Activated CD8-positive, alpha-beta memory T cell treated with anti-CD3 and anti-CD28 coated beads, Interleukin-2, amount 10 ng/mL, durations not matched to agents 7 days and 5 days (primary cell): ENCODE measurements around the gene NGDN. TPM values are rescaled to one million over a fixed set of nuclear protein-coding genes. Genes with fewer than 3 reads are reported as not detected.

Source experiments
- ATAC-seq: fragments of 150-1000 bp; cut with Tn5 transposase; one replicate; pipeline ENCODE4 v1.10.0; 2021; ENCODE audit warnings: moderate library complexity
- CTCF ChIA-PET: fragments of 350-600 bp; sonication (Branson Sonifier 250); formaldehyde crosslinking; loops from one replicate; lab custom pipeline; 2021; ENCODE audit warnings: antibody characterized with exemption; lab: Charles Lee
- DNase-seq: peaks from one replicate; pipeline ENCODE4 v3.0.0-alpha.2; 2020
- H3K27ac Mint-ChIP-seq: one replicate; pipeline ENCODE4 v1.8.0; 2021; ENCODE audit warnings: mild to moderate bottlenecking, mixed read lengths
- H3K27me3 Mint-ChIP-seq: one replicate; pipeline ENCODE4 v1.8.0; 2021; ENCODE audit warnings: mixed read lengths
- H3K36me3 Mint-ChIP-seq: one replicate; pipeline ENCODE4 v1.8.0; 2021; ENCODE audit warnings: mild to moderate bottlenecking, mixed read lengths
- H3K4me1 Mint-ChIP-seq: one replicate; pipeline ENCODE4 v1.8.0; 2021; ENCODE audit warnings: mixed read lengths
- H3K4me3 Mint-ChIP-seq: one replicate; pipeline ENCODE4 v1.8.0; 2021; ENCODE audit warnings: mild to moderate bottlenecking, moderate library complexity, mixed read lengths
- H3K9me3 Mint-ChIP-seq: one replicate; pipeline ENCODE4 v1.8.0; 2022; ENCODE audit warnings: low read depth, mixed read lengths
- total RNA-seq, 2 experiments: library from RNA; stranded (reverse); gene quantifications; one replicate each; pipeline ENCODE4 v1.2.3, GENCODE V29; 2021

NGDN gene
- total RNA-seq, 2 experiments from 2014 or later = 42.7 to 53.0 TPM

DNA sequence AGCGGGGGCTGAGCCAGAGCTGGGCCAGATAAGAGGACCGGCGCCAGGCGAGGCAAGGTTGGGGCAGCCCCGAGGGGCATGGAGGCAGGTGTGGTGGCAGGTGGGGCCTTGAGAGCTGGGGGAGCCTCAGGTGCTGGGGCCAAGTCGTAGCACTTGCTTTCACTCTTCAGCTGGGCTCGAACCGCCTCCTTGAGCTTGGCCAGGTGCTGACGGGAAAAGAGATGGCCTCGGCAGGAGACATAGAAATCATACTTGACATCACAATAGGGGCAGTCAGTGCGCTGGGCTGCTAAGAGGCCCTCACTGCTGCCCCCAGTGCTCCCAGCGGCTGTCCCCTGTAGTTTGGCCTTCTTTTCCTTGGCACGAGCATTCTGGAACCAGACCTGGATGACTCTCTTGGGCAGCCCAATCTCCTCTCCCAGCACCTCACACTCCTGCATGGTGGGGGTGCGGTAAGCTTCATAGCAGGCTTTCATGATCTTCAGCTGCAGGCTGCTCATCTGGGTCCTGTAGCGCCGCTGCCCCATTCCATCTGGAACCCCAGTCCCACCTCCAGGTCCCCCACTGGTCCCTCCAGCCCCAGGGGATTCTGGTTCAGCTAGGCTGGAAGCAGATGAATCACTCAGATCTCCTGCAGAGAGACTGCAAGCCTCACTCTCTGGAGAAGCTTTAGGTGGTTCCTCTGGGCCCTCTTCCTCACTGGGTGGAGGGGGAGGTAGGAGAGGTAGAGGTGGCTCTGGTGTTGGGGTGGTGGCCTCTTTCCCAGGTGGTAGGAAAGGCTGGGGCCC, 53.9 kb downstream of the NGDN start:
- no peak for DNase-seq
- Mint-ChIP-seq H3K27ac (no peak overlapping the region), H3K4me3 (no peak overlapping the region), H3K36me3 (no peaks in the 10 kb centered on the region), H3K4me1 (no peaks in the 10 kb centered on the region), H3K9me3 (no peaks in the 10 kb centered on the region), H3K27me3 (no peaks in the 10 kb centered on the region)
- CTCF ChIA-PET = no interaction called here
- ATAC-seq = no peak

DNA sequence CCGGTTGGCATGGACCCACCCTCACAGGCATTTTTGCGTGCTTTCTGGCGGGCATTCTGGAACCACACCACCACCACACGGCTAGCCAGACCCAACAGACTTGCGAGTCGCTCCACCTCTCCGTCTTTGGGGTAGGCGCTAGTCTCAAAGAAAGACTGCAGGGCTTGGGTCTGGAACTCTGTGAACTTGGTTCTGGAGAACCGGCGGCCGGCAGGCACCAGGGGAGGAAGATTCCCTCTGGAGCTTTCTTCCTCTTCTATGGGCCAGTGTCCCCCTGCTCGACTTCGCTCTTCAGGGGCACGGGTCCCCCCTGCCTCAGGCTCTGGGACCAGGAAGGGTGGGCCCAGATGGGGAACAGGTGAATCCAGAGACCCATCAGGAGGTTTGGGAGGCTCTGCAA, 55.5 kb downstream of the NGDN start:
- CTCF ChIA-PET = interaction anchor here (0.8 kb wide), 1 partner anchor 46 kb away, joined by 3 read pairs; no protein-coding TSS in a partner anchor
- no peak for ATAC-seq
- Mint-ChIP-seq H3K27me3 (no peaks in the 10 kb centered on the region), H3K4me1 (no peaks in the 10 kb centered on the region), H3K27ac (no peak overlapping the region), H3K4me3 (no peak overlapping the region), H3K9me3 (no peaks in the 10 kb centered on the region), H3K36me3 (no peaks in the 10 kb centered on the region)
- no peak for DNase-seq

DNA sequence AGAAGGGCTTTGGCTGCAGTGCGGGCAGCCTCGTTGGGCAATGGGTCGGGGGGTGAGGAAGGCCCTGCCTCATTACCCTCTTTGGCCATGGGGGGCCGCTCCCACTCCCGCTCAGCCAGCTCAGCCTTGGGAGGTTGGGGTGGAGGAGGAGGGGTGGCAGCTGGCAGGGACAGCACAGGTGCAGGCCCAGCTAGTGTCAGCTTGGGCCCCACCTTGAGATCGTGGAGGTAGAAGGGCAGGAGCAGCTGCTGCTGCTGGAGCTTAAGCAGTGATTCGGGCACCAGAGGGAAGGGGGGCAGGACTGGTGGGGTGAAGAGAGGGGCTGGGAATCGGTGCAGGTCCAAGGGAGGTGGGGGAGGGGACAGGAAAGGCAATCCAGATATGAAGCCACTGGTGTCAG, 56.1 kb downstream of the NGDN start:
- Mint-ChIP-seq H3K4me1 (no peaks in the 10 kb centered on the region), H3K9me3 (no peaks in the 10 kb centered on the region), H3K4me3 (no peak overlapping the region), H3K27me3 (no peaks in the 10 kb centered on the region), H3K27ac (no peak overlapping the region), H3K36me3 (no peaks in the 10 kb centered on the region)
- no peak for ATAC-seq
- DNase-seq = no peak
- CTCF ChIA-PET = interaction anchor here (0.8 kb wide), 1 partner anchor 47 kb away, joined by 3 read pairs; no protein-coding TSS in a partner anchor

Other genes starting within 250 kb of the NGDN start
- gene RNF212B, start 231.8 kb upstream of the NGDN start, total RNA-seq = not detected
- 10 to 100 TPM; 11.4 to 12.4 TPM for gene HOMEZ, start 183.6 kb upstream of the NGDN start, total RNA-seq
- gene PPP1R3E, start 166.8 kb upstream of the NGDN start, total RNA-seq = 10 to 100 TPM; 22.0 to 27.4 TPM
- 1 to 10 TPM; 3.1 to 3.7 TPM for gene BCL2L2, start 162.9 kb upstream of the NGDN start, total RNA-seq
- gene PABPN1, start 148.2 kb upstream of the NGDN start, total RNA-seq = 100 to 1,000 TPM; 225 to 269 TPM
- gene SLC22A17, start 116.8 kb upstream of the NGDN start, total RNA-seq = 1 to 10 TPM; 1.7 to 2.8 TPM
- gene EFS, start 104.5 kb upstream of the NGDN start, total RNA-seq = not detected
- gene IL25, start 96.9 kb upstream of the NGDN start, total RNA-seq = not detected
- gene CMTM5, start 92.7 kb upstream of the NGDN start, total RNA-seq = not detected
- gene MYH6, start 61.4 kb upstream of the NGDN start, total RNA-seq = 1 to 10 TPM in 1 of 2 experiments, under 1 TPM in 1; 0.23 to 1.0 TPM
- under 1 TPM; 0.09 to 0.16 TPM for gene MYH7, start 34.0 kb upstream of the NGDN start, total RNA-seq
- 1 to 10 TPM; 1.8 to 2.7 TPM for gene ZFHX2, start 82.1 kb downstream of the NGDN start, total RNA-seq
- 10 to 100 TPM; 13.5 to 15.6 TPM for gene THTPA, start 86.6 kb downstream of the NGDN start, total RNA-seq
- gene AP1G2, start 98.1 kb downstream of the NGDN start, total RNA-seq = 100 to 1,000 TPM; 222 to 294 TPM
- under 1 TPM in 1 of 2 experiments, not detected in 1; 0.77 TPM for gene JPH4, start 109.1 kb downstream of the NGDN start, total RNA-seq
- 1 to 10 TPM; 1.1 to 2.7 TPM for gene DHRS2, start 166.7 kb downstream of the NGDN start, total RNA-seq